Keratinocyte (primary cell): ENCODE results near the gene HOXA11. TPM values are rescaled to one million over a fixed set of nuclear protein-coding genes. Genes with fewer than 3 reads are reported as not detected.

Source experiments
- DNase-seq: peaks from one replicate; pipeline ENCODE4 v3.0.0-alpha.2; 2011; ENCODE audit warnings: low read depth, missing footprints, low spot score
- FAIRE-seq: peaks from 2 replicates; lab custom pipeline; 2011; peaks lifted over from hg19 to GRCh38; lab: Jason Lieb, UNC
- H2AFZ ChIP-seq: 2 replicates; pipeline ENCODE4 v1.6.0; 2012; ENCODE audit warnings: low read length, control low read depth, inconsistent platforms; ENCODE audit not compliant: control insufficient read depth
- H3K27ac ChIP-seq: 2 replicates; pipeline ENCODE4 v1.5.1; 2011; ENCODE audit warnings: low read length; ENCODE audit not compliant: control insufficient read depth, insufficient read depth
- H3K27me3 ChIP-seq: 3 replicates; pipeline ENCODE4 v1.6.0; 2011; ENCODE audit warnings: low read length; ENCODE audit not compliant: control insufficient read depth, insufficient read depth; ENCODE audit errors: extremely low read depth
- H3K36me3 ChIP-seq, 2 experiments: 2 replicates in 1 of 2; 3 replicates in 1 of 2; pipeline ENCODE4 v1.5.1; 2011; ENCODE audit warnings: low read length in 2 of 2, mild to moderate bottlenecking in 1 of 2; ENCODE audit not compliant: control insufficient read depth in 2 of 2, insufficient read depth in 2 of 2; ENCODE audit errors: extremely low read depth in 1 of 2
- H3K4me1 ChIP-seq: 3 replicates; pipeline ENCODE4 v1.5.1; 2011; ENCODE audit warnings: low read length; ENCODE audit not compliant: control insufficient read depth, insufficient read depth; ENCODE audit errors: extremely low read depth
- H3K4me2 ChIP-seq: 3 replicates; pipeline ENCODE4 v1.6.0; 2011; ENCODE audit warnings: low read depth, low read length; ENCODE audit not compliant: control insufficient read depth, insufficient read depth; ENCODE audit errors: extremely low read depth
- H3K4me3 ChIP-seq, 3 experiments: fragments of 200-600 bp in 1 of 3; sonication (generic) in 1 of 3; 2 replicates in 2 of 3; 3 replicates in 1 of 3; pipeline ENCODE4 v1.5.1; 2011 to 2016; ENCODE audit warnings: low read length in 3 of 3, mild to moderate bottlenecking in 3 of 3, control low read depth in 2 of 3, inconsistent platforms in 1 of 3, low read depth in 1 of 3, mixed read lengths in 1 of 3, mixed run types in 1 of 3, moderate library complexity in 1 of 3; ENCODE audit not compliant: control insufficient read depth in 2 of 3, insufficient read depth in 2 of 3; ENCODE audit errors: extremely low read depth in 1 of 3
- H3K79me2 ChIP-seq: 2 replicates; pipeline ENCODE4 v1.6.0; 2012; ENCODE audit warnings: low read length; ENCODE audit not compliant: control insufficient read depth, insufficient read depth
- H3K9ac ChIP-seq: 3 replicates; pipeline ENCODE4 v1.6.0; 2011; ENCODE audit warnings: low read length; ENCODE audit not compliant: control insufficient read depth, insufficient read depth; ENCODE audit errors: extremely low read depth
- H3K9me1 ChIP-seq: 3 replicates; pipeline ENCODE4 v1.6.0; 2011; ENCODE audit warnings: low read length; ENCODE audit not compliant: control insufficient read depth, insufficient read depth; ENCODE audit errors: extremely low read depth
- H3K9me3 ChIP-seq: 2 replicates; pipeline ENCODE4 v1.5.1; 2012; ENCODE audit warnings: low read depth, low read length; ENCODE audit not compliant: control insufficient read depth
- H4K20me1 ChIP-seq: 3 replicates; pipeline ENCODE4 v1.6.0; 2011; ENCODE audit warnings: low read length; ENCODE audit not compliant: control insufficient read depth, insufficient read depth; ENCODE audit errors: extremely low read depth
- CTCF ChIP-seq, 3 experiments: IDR thresholded peaks in 1 of 3; conservative IDR thresholded peaks in 1 of 3; optimal IDR thresholded peaks in 1 of 3; 2 replicates in 2 of 3; 3 replicates in 1 of 3; pipeline versions ENCODE3 to v1.5.1; 2011; ENCODE audit warnings: low read length in 3 of 3, mild to moderate bottlenecking in 3 of 3, moderate library complexity in 2 of 3, control low read depth in 1 of 3, inconsistent platforms in 1 of 3; ENCODE audit not compliant: insufficient read depth in 2 of 3; ENCODE audit errors: extremely low read depth in 1 of 3
- EZH2 ChIP-seq: IDR thresholded peaks from one replicate; pipeline ENCODE4 v1.6.1; 2012; ENCODE audit warnings: inconsistent platforms, mild to moderate bottlenecking, low read length, moderate library complexity
- dilution Hi-C: fragments of 300-500 bp; cut with MboI; formaldehyde crosslinking; loops from one replicate; pipeline ENCODE4 v1.7.0; 2020; ENCODE audit warnings: low sequenced_read_pairs; ENCODE audit not compliant: extremely low pct_ligation_motif_present
- polyA plus RNA-seq, 5 experiments: library from polyadenylated mRNA; depleted of rRNA in 3 of 5; stranded (reverse) in 3 of 5; stranded (forward) in 1 of 5; unstranded in 1 of 5; fragments of >200 nt; gene quantifications; 1 replicate in 1 of 5; 2 replicates in 3 of 5; 3 replicates in 1 of 5; pipeline versions ENCODE4 v1.2.1 to v1.2.3, GENCODE V29; 2011 to 2012; ENCODE audit warnings: missing spikeins in 2 of 5, low read depth in 1 of 5, low replicate concordance in 1 of 5

HOXA11 gene
- polyA plus RNA-seq, 1 donor (not counting 4 experiments of a cell fraction or from before 2014, with no cell fraction given): 0.07 TPM

GRCh38 chr7:27140126-27140857, 44.7 kb downstream of the HOXA11 start:
- TF ChIP-seq EZH2 (no peak), CTCF (optimal IDR thresholded peaks at IDR 0.05 in 1 of 3, IDR thresholded peaks at IDR 0.05 in 1 of 3, conservative IDR thresholded peaks at IDR 0.05 in 1 of 3; ENCODE audit: extremely low read depth in 1 of 3, insufficient read depth in 2 of 3, low read length in 3 of 3) (no peak)
- Histone ChIP-seq H3K79me2 (peaks cover 52% of the 10 kb centered on the region), H3K9me1 (no peaks in the 10 kb centered on the region), H3K27me3 (no peaks in the 10 kb centered on the region), H3K36me3 (peaks cover 4 to 7% of the 10 kb centered on the region in 2 experiments), H3K4me3 (peak overlapping the region in 2 of 3 experiments; percentile 57 to 93), H2AFZ (peak overlapping the region; percentile 49), H4K20me1 (no peaks in the 10 kb centered on the region), H3K4me1 (peaks cover 38% of the 10 kb centered on the region), H3K27ac (peak overlapping the region; percentile 92), H3K4me2 (peak overlapping the region; percentile 92), H3K9me3 (no peaks in the 10 kb centered on the region), H3K9ac (peak overlapping the region; percentile 93)
- dilution Hi-C loops: no loop called here
- DNase-seq: no peak
- no peak for FAIRE-seq

GRCh38 chr7:27139334-27140125, 45.5 kb downstream of the HOXA11 start:
- FAIRE-seq (no peak), DNase-seq (no peak)
- Histone ChIP-seq H3K9ac (peak overlapping the region; percentile 93), H3K9me3 (no peaks in the 10 kb centered on the region), H2AFZ (peak overlapping the region; percentile 49), H3K79me2 (peaks cover 46% of the 10 kb centered on the region), H3K27ac (peak overlapping the region; percentile 92), H3K4me3 (peak overlapping the region in 2 of 3 experiments; percentile 57 to 93), H3K4me2 (peak overlapping the region; percentile 92), H3K27me3 (no peaks in the 10 kb centered on the region), H3K9me1 (no peaks in the 10 kb centered on the region), H3K4me1 (peaks cover 43% of the 10 kb centered on the region), H3K36me3 (peaks cover 2 to 4% of the 10 kb centered on the region in 2 experiments), H4K20me1 (no peaks in the 10 kb centered on the region)
- TF ChIP-seq CTCF (optimal IDR thresholded peaks at IDR 0.05 in 1 of 3, IDR thresholded peaks at IDR 0.05 in 1 of 3, conservative IDR thresholded peaks at IDR 0.05 in 1 of 3; ENCODE audit: extremely low read depth in 1 of 3, insufficient read depth in 2 of 3, low read length in 3 of 3) (no peak), EZH2 (no peak)
- dilution Hi-C loops: no loop called here
